ENCODE measurements around the gene MYO1H.

MYO1H gene

GRCh38 chr12:109449845-109450532, 102.3 kb downstream of the MYO1H start:
- no peak for DNase-seq (ENCODE audit: low read depth)

- DNase-seq (ENCODE audit: low read depth): no peak
These were observed 103.3 kb downstream of the MYO1H start for GRCh38 chr12:109450980-109451379.

GRCh38 chr12:109451400-109451799, 103.7 kb downstream of the MYO1H start:
- no peak for DNase-seq (ENCODE audit: low read depth)

GRCh38 chr12:109452489-109452888, 104.8 kb downstream of the MYO1H start:
- no peak for DNase-seq (ENCODE audit: low read depth)

- DNase-seq (ENCODE audit: low read depth): no peak
These were observed 108.0 kb downstream of the MYO1H start for GRCh38 chr12:109455706-109456105.

GRCh38 chr12:109458086-109458485, 110.4 kb downstream of the MYO1H start:
- DNase-seq (ENCODE audit: low read depth): no peak

- DNase-seq (ENCODE audit: low read depth): no peak
These were observed 111.1 kb downstream of the MYO1H start for GRCh38 chr12:109458771-109459208.

GRCh38 chr12:109459247-109459646, 111.5 kb downstream of the MYO1H start:
- DNase-seq (ENCODE audit: low read depth): no peak

GRCh38 chr12:109460538-109460937, 112.8 kb downstream of the MYO1H start:
- DNase-seq (ENCODE audit: low read depth): no peak

GRCh38 chr12:109461049-109461845, 113.5 kb downstream of the MYO1H start:
- DNase-seq (ENCODE audit: low read depth): no peak

- peak; percentile 78 for DNase-seq (ENCODE audit: low read depth)
These were observed 114.4 kb downstream of the MYO1H start for GRCh38 chr12:109461846-109462756.

GRCh38 chr12:109462868-109463692, 115.4 kb downstream of the MYO1H start:
- peak; percentile 84 for DNase-seq (ENCODE audit: low read depth)

- DNase-seq (ENCODE audit: low read depth): no peak
These were observed 116.1 kb downstream of the MYO1H start for GRCh38 chr12:109463756-109464155.

- no peak for DNase-seq (ENCODE audit: low read depth)
These were observed 117.1 kb downstream of the MYO1H start for GRCh38 chr12:109464642-109465351.

- DNase-seq (ENCODE audit: low read depth): no peak
These were observed 118.6 kb downstream of the MYO1H start for GRCh38 chr12:109466305-109466704.

- no peak for DNase-seq (ENCODE audit: low read depth)
These were observed 119.1 kb downstream of the MYO1H start for GRCh38 chr12:109466821-109467220.

- DNase-seq (ENCODE audit: low read depth): no peak
These were observed 120.4 kb downstream of the MYO1H start for GRCh38 chr12:109467978-109468676.

GRCh38 chr12:109469517-109469916, 121.8 kb downstream of the MYO1H start:
- DNase-seq (ENCODE audit: low read depth): no peak

- DNase-seq (ENCODE audit: low read depth): no peak
These were observed 125.3 kb downstream of the MYO1H start for GRCh38 chr12:109473006-109473405.

Data from HS-27A (cell line).